HCT116 (cell line): ENCODE measurements around the gene VAMP2. TPM values are rescaled to one million over a fixed set of nuclear protein-coding genes. Genes with fewer than 3 reads are reported as not detected.
A peak's percentile ranks its signal among the peaks of the same experiment; 100 is the strongest.

ENCODE experiments used
- ATAC-seq: fragments of 200-7000 bp; cut with Tn5 transposase; 2 replicates; pipeline ENCODE4 v1.9.1; 2020; ENCODE audit warnings: mild to moderate bottlenecking, moderate library complexity
- BruUV-seq: library from RNA; stranded (reverse); fragments of 400-500 nt; replicated peaks from 2 replicates; lab custom pipeline; 2021; lab: Mats Ljungman, UMichigan
- CTCF ChIA-PET: fragments of 300-600 bp; sonication (Branson Sonifier 250); formaldehyde crosslinking; loops from one replicate; lab custom pipeline; 2021; ENCODE audit warnings: antibody characterized with exemption; lab: Charles Lee
- POLR2A ChIA-PET: fragments of 300-600, 350-600 bp; sonication (Branson Sonifier 250); formaldehyde crosslinking; loops from one replicate; lab custom pipeline; 2021; ENCODE audit warnings: antibody characterized with exemption; lab: Charles Lee
- RAD21 ChIA-PET, 2 experiments: fragments of 300-600 bp; sonication (Branson Sonifier 250); formaldehyde crosslinking; loops; one replicate each; lab custom pipeline; 2023; ENCODE audit warnings: low total read pairs in 2 of 2; ENCODE audit not compliant: uncharacterized antibody in 2 of 2, unreplicated experiment in 2 of 2, low non-redundant PET in 1 of 2; lab: Charles Lee
- DNase-seq: peaks from one replicate; pipeline ENCODE4 v3.0.0-alpha.2; 2010; ENCODE audit warnings: low read depth, low spot score
- H2AFZ ChIP-seq: fragments of 200-600 bp; shearing (Covaris generic), sonication (generic); 2 replicates; pipeline ENCODE4 v1.6.1; 2017; ENCODE audit warnings: low read depth, mixed run types, mixed read lengths, antibody characterized with exemption, low read length; ENCODE audit not compliant: poor library complexity, severe bottlenecking
- H3K27ac ChIP-seq: 2 replicates; pipeline ENCODE4 v1.5.1; 2012; ENCODE audit warnings: low read depth, low read length
- H3K27me3 ChIP-seq: fragments of 200-600 bp; sonication (generic); 2 replicates; pipeline ENCODE4 v1.6.1; 2016; ENCODE audit warnings: mixed run types, low read length, mixed read lengths; ENCODE audit not compliant: insufficient read depth
- H3K36me3 ChIP-seq, 2 experiments: fragments of 200-500 bp in 1 of 2; fragments of 200-600 bp in 1 of 2; sonication (Bioruptor generic) in 1 of 2; sonication (generic) in 1 of 2; 2 replicates each; pipeline versions ENCODE4 v1.5.1 to v1.6.1; 2014 to 2016; ENCODE audit warnings: low read length in 2 of 2, inconsistent platforms in 1 of 2, mixed read lengths in 1 of 2, mixed run types in 1 of 2; ENCODE audit not compliant: insufficient read depth in 2 of 2, control insufficient read depth in 1 of 2
- H3K4me1 ChIP-seq, 2 experiments: fragments of 200-600 bp in 1 of 2; sonication (generic) in 1 of 2; 2 replicates each; pipeline versions ENCODE4 v1.5.1 to v1.6.1; 2012 to 2017; ENCODE audit warnings: low read length in 2 of 2, inconsistent platforms in 1 of 2, mild to moderate bottlenecking in 1 of 2, mixed read lengths in 1 of 2, mixed run types in 1 of 2, moderate library complexity in 1 of 2; ENCODE audit not compliant: insufficient read depth in 2 of 2, control insufficient read depth in 1 of 2
- H3K4me2 ChIP-seq: fragments of 200-600 bp; sonication (generic); 2 replicates; pipeline ENCODE4 v1.6.1; 2017; ENCODE audit warnings: mixed run types, low read length, mixed read lengths
- H3K4me3 ChIP-seq, 2 experiments: fragments of 200-600 bp in 1 of 2; sonication (generic) in 1 of 2; replicated peaks in 1 of 2; 2 replicates each; pipeline ENCODE4 v1.5.1; 2011 to 2016; ENCODE audit warnings: low read length in 2 of 2, control low read depth in 1 of 2, low read depth in 1 of 2, mild to moderate bottlenecking in 1 of 2, mixed read lengths in 1 of 2, mixed run types in 1 of 2
- H3K79me2 ChIP-seq: fragments of 200-600 bp; sonication (generic); 2 replicates; pipeline ENCODE4 v1.6.1; 2017; ENCODE audit warnings: mild to moderate bottlenecking, mixed run types, low read length, moderate library complexity, mixed read lengths; ENCODE audit not compliant: insufficient read depth
- H3K9ac ChIP-seq: fragments of 200-600 bp; sonication (generic); 2 replicates; pipeline ENCODE4 v1.6.1; 2016; ENCODE audit warnings: low read length, mixed read lengths
- H3K9me2 ChIP-seq: fragments of 200-600 bp; sonication (generic), shearing (Covaris generic); 2 replicates; pipeline ENCODE4 v1.6.1; 2017; ENCODE audit warnings: mixed run types, mild to moderate bottlenecking, moderate library complexity; ENCODE audit not compliant: insufficient read depth
- H3K9me3 ChIP-seq, 2 experiments: fragments of 200-500 bp in 1 of 2; fragments of 200-600 bp in 1 of 2; sonication (Bioruptor generic) in 1 of 2; sonication (generic) in 1 of 2; 2 replicates each; pipeline ENCODE4 v1.6.1; 2014 to 2017; ENCODE audit warnings: low read length in 2 of 2, mixed read lengths in 2 of 2, inconsistent platforms in 1 of 2, low read depth in 1 of 2, mild to moderate bottlenecking in 1 of 2, mixed run types in 1 of 2, moderate library complexity in 1 of 2; ENCODE audit not compliant: control insufficient read depth in 1 of 2, insufficient read depth in 1 of 2
- H4K20me1 ChIP-seq: fragments of 200-600 bp; sonication (generic), shearing (Covaris generic); 2 replicates; pipeline ENCODE4 v1.6.1; 2017; ENCODE audit warnings: mixed run types, mild to moderate bottlenecking, moderate library complexity; ENCODE audit not compliant: insufficient read depth
- EGR1 ChIP-seq: IDR thresholded peaks from 2 replicates; pipeline ENCODE4 v1.6.1; 2012; ENCODE audit warnings: low read depth
- EZH2phosphoT487 ChIP-seq: fragments of 200-600 bp; IDR thresholded peaks from 2 replicates; pipeline ENCODE4 v1.6.1; 2018; ENCODE audit warnings: antibody characterized with exemption, borderline replicate concordance
- JUND ChIP-seq: IDR thresholded peaks from 2 replicates; pipeline ENCODE4 v1.6.1; 2012
- POLR2A ChIP-seq: IDR thresholded peaks from 2 replicates; pipeline ENCODE4 v1.7.0; 2011; ENCODE audit warnings: borderline replicate concordance; ENCODE audit not compliant: insufficient read depth, insufficient read length; ENCODE audit errors: extremely low read depth
- POLR2AphosphoS5 ChIP-seq: IDR thresholded peaks from 2 replicates; pipeline ENCODE4 v1.6.1; 2011; ENCODE audit warnings: mild to moderate bottlenecking, low read depth, low read length, moderate library complexity
- RAD21 ChIP-seq: IDR thresholded peaks from 2 replicates; pipeline ENCODE4 v1.6.1; 2012; ENCODE audit warnings: low read depth, mild to moderate bottlenecking
- SP1 ChIP-seq: IDR thresholded peaks from 2 replicates; pipeline ENCODE4 v1.6.1; 2012; ENCODE audit warnings: low read depth
- TCF7L2 ChIP-seq: IDR thresholded peaks from 2 replicates; pipeline ENCODE4 v1.7.0; 2011; ENCODE audit warnings: borderline replicate concordance, inconsistent platforms; ENCODE audit not compliant: insufficient read depth, insufficient read length; ENCODE audit errors: extremely low read depth
- ZBTB33 ChIP-seq: IDR thresholded peaks from 2 replicates; pipeline ENCODE4 v1.6.1; 2011; ENCODE audit warnings: mild to moderate bottlenecking, low read length, moderate library complexity; ENCODE audit not compliant: insufficient replicate concordance; ENCODE audit errors: extremely low read depth
- ZNF274 ChIP-seq: fragments of 200-500 bp; sonication (Bioruptor generic); IDR thresholded peaks from 2 replicates; pipeline ENCODE4 v1.6.1; 2014; ENCODE audit warnings: mild to moderate bottlenecking, low read depth, low read length, inconsistent platforms
- intact Hi-C: fragments of 100-400 bp; cut with micrococcal nuclease; formaldehyde crosslinking; loops from 2 replicates; pipeline ENCODE4 v1.10.0; 2022
- total RNA-seq: library from RNA; stranded (reverse); gene quantifications from one replicate; pipeline ENCODE4 v1.2.1, GENCODE V29; 2021; ENCODE audit not compliant: unreplicated experiment
- TF ChIP-seq, protein P1 (sequence below), 3 experiments: fragments of 200-600 bp in 1 of 3; sonication (generic) in 1 of 3; IDR thresholded peaks in 2 of 3; conservative IDR thresholded peaks in 1 of 3; 2 replicates each; pipeline ENCODE4 v1.5.1; 2012 to 2017; ENCODE audit warnings: low read depth in 2 of 3, low read length in 2 of 3, antibody characterized with exemption in 1 of 3, borderline replicate concordance in 1 of 3, control low read depth in 1 of 3, mild to moderate bottlenecking in 1 of 3, mixed read lengths in 1 of 3, mixed run types in 1 of 3, moderate library complexity in 1 of 3; ENCODE audit not compliant: insufficient read depth in 1 of 3
- TF ChIP-seq, protein P2 (sequence below): IDR thresholded peaks from 2 replicates; pipeline ENCODE4 v1.6.1; 2012
- TF ChIP-seq, protein P3 (sequence below): IDR thresholded peaks from 2 replicates; pipeline ENCODE4 v1.6.1; 2012
- TF ChIP-seq, protein P4 (sequence below): IDR thresholded peaks from 2 replicates; pipeline ENCODE4 v1.6.1; 2012; ENCODE audit warnings: low read depth

Gene VAMP2
- total RNA-seq, 1 experiment from 2014 or later: 35.9 TPM

- TF ChIP-seq EZH2phosphoT487: no peak
- no peak for TF ChIP-seq RAD21
- TF ChIP-seq, protein P1, sequence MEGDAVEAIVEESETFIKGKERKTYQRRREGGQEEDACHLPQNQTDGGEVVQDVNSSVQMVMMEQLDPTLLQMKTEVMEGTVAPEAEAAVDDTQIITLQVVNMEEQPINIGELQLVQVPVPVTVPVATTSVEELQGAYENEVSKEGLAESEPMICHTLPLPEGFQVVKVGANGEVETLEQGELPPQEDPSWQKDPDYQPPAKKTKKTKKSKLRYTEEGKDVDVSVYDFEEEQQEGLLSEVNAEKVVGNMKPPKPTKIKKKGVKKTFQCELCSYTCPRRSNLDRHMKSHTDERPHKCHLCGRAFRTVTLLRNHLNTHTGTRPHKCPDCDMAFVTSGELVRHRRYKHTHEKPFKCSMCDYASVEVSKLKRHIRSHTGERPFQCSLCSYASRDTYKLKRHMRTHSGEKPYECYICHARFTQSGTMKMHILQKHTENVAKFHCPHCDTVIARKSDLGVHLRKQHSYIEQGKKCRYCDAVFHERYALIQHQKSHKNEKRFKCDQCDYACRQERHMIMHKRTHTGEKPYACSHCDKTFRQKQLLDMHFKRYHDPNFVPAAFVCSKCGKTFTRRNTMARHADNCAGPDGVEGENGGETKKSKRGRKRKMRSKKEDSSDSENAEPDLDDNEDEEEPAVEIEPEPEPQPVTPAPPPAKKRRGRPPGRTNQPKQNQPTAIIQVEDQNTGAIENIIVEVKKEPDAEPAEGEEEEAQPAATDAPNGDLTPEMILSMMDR (IDR thresholded peaks at IDR 0.05 in 2 of 3, conservative IDR thresholded peaks at IDR 0.05 in 1 of 3; ENCODE audit: borderline replicate concordance in 1 of 3, insufficient read depth in 1 of 3, low read depth in 2 of 3, low read length in 2 of 3): no peak
- TF ChIP-seq, protein P2, sequence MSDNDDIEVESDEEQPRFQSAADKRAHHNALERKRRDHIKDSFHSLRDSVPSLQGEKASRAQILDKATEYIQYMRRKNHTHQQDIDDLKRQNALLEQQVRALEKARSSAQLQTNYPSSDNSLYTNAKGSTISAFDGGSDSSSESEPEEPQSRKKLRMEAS: no peak
- TF ChIP-seq JUND: no peak
- TF ChIP-seq SP1: no peak
- TF ChIP-seq ZNF274: no peak
Observed at GRCh38 chr17:8176998-8177731, 14.4 kb upstream of the VAMP2 start (continued).

DNA sequence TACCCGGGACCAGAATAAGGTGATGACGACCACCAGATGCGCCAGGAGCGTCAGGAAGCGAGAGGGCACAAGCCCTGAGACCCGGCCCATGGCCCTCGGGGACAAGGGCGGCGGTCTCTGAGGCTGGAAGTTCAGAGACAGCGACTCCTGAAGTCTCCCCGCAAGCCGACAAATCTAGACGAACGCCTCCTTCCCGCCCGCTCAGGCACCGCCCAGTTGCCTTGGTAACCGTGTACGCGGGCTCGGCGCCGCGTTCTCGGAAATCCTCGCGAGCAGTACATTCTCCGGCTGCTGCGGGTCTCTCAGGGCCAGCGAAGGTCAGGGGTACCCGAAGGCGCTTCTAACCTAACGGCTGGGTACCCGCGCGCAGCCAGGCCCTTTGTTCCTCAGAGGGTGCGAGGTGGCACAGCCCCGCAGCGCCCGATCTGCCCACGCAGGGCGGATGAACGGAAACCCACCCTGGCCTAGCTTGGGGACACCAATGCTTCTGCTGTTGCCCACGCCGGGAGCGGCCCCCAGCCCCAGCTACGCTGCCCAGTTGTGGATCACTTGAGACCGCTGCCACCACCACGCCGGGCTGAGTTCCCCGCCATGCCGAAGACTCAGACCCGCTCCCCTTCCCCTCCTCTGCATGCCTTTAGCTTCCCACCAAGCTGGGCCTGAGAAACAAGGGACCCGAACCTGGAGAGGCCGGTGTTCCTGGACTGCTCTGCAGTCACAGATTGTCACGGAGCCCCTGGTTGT, 13.6 kb upstream of the VAMP2 start, which contains the start of gene TMEM107:
TMEM107 (minus strand) TSS at position 184 of the 744 bp plus-strand sequence; CDS start at position 90, 94 bp downstream.
- TSS peak; percentile 73 for BruUV-seq
- ChIA-PET POLR2A (interaction anchor here (0.6 kb wide), 1 partner anchor 9 kb away, joined by 3 read pairs; no protein-coding TSS in a partner anchor), RAD21 (no interaction called here), CTCF (no interaction called here)
- intact Hi-C loops: no loop called here
- H4K20me1 ChIP-seq: no peaks in the 10 kb centered on the region
- H3K9me3 ChIP-seq: no peaks in the 10 kb centered on the region
- H3K27ac ChIP-seq: peak within 1 kb of the TSS; percentile 76
- H3K36me3 ChIP-seq: no peaks in the 10 kb centered on the region
- H3K9ac ChIP-seq: peak within 1 kb of the TSS; percentile 93
- H3K4me1 ChIP-seq: peaks cover 22 to 46% of the 10 kb centered on the region in 2 experiments
- no peak within 1 kb of the TSS for H2AFZ ChIP-seq
- ATAC-seq (peak; percentile 69), DNase-seq (peak; percentile 74)
- H3K79me2 ChIP-seq: peaks cover 6% of the 10 kb centered on the region; the same call in 1 of the 2 replicates
- H3K27me3 ChIP-seq: no peaks in the 10 kb centered on the region
- H3K4me3 ChIP-seq: peak within 1 kb of the TSS; percentile 84 to 86
- H3K4me2 ChIP-seq: peak within 1 kb of the TSS; percentile 99
- no peaks in the 10 kb centered on the region for H3K9me2 ChIP-seq
- no peak for TF ChIP-seq EZH2phosphoT487
- TF ChIP-seq, protein P3, sequence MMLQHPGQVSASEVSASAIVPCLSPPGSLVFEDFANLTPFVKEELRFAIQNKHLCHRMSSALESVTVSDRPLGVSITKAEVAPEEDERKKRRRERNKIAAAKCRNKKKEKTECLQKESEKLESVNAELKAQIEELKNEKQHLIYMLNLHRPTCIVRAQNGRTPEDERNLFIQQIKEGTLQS: no peak
- peak; percentile 72 for TF ChIP-seq POLR2AphosphoS5
- peak; percentile 48 for TF ChIP-seq POLR2A
- TF ChIP-seq TCF7L2: peak; percentile 78
- no peak for TF ChIP-seq SP1
- TF ChIP-seq ZBTB33: peak; percentile 93
- no peak for TF ChIP-seq ZNF274
- no peak for TF ChIP-seq EGR1
- TF ChIP-seq, protein P4, sequence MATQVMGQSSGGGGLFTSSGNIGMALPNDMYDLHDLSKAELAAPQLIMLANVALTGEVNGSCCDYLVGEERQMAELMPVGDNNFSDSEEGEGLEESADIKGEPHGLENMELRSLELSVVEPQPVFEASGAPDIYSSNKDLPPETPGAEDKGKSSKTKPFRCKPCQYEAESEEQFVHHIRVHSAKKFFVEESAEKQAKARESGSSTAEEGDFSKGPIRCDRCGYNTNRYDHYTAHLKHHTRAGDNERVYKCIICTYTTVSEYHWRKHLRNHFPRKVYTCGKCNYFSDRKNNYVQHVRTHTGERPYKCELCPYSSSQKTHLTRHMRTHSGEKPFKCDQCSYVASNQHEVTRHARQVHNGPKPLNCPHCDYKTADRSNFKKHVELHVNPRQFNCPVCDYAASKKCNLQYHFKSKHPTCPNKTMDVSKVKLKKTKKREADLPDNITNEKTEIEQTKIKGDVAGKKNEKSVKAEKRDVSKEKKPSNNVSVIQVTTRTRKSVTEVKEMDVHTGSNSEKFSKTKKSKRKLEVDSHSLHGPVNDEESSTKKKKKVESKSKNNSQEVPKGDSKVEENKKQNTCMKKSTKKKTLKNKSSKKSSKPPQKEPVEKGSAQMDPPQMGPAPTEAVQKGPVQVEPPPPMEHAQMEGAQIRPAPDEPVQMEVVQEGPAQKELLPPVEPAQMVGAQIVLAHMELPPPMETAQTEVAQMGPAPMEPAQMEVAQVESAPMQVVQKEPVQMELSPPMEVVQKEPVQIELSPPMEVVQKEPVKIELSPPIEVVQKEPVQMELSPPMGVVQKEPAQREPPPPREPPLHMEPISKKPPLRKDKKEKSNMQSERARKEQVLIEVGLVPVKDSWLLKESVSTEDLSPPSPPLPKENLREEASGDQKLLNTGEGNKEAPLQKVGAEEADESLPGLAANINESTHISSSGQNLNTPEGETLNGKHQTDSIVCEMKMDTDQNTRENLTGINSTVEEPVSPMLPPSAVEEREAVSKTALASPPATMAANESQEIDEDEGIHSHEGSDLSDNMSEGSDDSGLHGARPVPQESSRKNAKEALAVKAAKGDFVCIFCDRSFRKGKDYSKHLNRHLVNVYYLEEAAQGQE: no peak
